HG03354 (cell line): ENCODE data around the gene ITPKB.

Experiments used
- ATAC-seq: cut with Tn5 transposase; IDR thresholded peaks from one replicate; pipeline ENCODE4 v1.9.1; 2021; ENCODE audit warnings: mild to moderate bottlenecking; ENCODE audit not compliant: unreplicated experiment, poor library complexity, severe bottlenecking

Gene ITPKB

DNA sequence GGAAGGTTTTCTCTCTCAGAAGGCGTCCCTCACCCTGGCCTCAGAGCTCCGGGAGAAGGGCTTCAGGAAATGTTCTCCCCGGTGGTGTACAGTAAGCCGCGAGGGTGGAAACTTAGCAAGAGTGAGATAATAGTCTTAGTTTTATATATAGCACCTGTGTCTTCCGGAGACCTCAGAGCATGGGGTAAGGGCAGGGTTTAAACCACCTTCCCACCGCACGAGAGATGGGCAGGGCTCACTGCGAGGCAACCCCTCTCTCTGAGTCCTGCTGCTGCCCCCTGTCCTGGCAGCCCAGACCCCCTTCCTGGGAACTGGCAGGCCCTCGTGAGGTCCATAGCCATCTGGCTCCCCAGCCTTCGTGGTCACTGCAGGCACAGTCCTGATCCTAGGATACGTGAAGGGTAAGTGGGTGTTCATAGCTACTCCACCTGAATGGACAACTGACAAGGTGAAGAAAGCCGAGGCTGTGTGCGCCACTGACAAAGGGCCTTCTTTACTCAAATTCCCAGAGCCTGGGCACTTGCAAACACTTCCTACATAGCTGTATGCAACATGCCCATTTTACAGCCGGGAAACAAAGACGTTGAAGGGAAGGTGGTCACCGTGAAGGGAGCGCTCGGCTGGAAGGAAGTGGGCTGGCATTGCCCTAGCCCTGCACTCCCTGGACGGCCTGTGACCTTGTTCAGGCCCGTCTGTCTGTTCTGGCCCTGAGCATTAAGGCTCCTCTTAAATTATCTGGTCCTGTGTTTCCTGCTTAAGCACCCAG lies 26.9 kb downstream of the ITPKB start:
- ATAC-seq: peak; percentile 86

DNA sequence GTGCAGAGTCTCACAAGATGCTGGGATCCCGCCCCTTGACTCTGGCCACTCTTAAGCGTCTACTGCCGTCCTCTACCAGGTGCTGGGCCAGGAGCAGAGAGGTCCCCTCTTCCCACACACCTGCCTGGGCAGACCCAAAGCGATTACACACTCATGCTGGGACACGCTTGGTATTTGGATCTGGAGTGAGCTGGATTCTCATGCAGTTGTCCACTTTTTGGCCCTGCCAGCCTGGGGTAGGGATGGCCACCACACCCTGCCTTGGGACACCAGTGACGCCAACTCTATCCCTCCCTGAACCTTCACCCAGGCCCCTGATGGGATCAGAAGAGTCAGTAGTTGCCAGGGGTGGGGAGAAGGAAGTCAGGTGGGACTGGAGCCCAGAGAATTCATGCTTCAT lies 28.6 kb downstream of the ITPKB start:
- ATAC-seq: no peak

DNA sequence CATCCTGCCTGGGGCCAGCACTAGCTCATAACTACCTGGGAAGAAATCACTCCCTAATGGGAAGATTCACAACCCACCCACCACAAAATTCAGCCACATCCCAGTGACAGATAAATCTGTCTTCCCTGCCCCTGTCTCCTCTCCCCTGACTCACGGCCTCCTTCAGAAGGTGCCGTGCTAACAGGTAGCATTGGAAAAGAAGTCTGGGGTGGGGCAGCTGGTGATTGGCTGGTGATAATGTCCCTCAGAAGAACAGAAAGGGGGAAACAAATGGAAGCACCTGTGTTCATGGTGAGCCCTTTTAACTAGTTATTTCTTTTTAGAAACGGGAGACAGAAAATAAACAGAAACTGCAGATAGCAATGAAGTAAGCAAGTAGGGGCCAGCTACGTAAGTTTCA lies 29.1 kb downstream of the ITPKB start:
- ATAC-seq: no peak

DNA sequence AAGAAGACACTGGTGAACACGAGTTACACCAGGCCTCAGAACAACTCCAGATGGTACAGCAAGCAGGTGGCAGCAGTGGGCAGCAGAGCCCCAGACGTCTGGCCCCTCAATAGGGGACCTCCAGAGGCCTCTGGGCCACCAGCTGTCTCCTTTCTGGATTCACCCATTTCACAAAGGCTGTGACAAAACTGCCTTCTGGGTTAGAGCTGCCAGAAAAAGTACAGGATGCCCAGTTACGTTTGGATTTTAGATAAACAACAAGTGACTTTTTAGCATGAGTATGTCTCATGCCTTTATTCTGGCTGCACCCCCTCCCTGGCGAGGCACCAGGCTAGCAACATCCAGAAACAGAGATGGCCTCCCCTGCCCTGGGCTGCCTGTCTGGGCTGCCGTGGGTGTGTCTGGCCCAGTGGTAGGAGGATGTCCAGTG lies 30.1 kb downstream of the ITPKB start:
- no peak for ATAC-seq

DNA sequence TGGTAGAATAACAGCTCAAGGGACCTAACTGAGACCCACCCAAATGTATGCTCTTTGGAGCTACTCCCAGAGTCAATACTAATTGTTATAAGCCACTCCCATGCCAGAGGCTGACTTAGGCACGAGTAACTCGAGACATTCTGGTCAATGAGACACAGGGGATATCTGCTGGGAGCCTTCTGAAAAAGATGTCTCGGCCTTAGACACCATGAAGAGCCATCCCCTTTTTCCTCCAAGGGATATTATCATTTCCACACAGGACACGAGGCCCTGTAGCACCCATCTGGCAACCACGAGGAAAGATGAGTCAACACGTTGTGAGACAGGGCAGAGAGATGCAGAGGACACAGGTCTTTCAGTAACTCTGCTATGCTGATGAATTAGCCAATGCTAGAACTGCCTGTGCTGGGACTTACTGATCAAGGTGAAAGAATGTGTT lies 30.7 kb downstream of the ITPKB start:
- no peak for ATAC-seq

DNA sequence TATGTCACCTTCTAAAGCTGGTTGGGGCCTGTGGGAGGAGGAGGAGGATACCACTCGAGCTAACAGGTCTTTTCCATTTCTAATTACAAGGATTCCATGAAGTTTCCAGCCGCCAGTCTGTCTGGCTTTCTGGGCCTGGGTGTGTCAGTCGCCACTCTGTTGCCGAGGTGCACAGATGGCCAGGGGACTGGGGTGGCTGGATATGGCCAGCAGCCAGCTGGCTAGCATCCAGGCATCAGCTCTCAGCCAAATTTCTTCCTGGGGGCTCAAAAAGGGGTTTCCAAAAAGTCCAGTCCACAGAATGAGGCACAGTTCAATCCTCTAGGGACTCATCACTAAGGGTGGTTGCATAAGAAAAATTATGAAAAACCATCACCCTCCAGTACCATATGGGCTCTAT lies 32.4 kb downstream of the ITPKB start:
- no peak for ATAC-seq

DNA sequence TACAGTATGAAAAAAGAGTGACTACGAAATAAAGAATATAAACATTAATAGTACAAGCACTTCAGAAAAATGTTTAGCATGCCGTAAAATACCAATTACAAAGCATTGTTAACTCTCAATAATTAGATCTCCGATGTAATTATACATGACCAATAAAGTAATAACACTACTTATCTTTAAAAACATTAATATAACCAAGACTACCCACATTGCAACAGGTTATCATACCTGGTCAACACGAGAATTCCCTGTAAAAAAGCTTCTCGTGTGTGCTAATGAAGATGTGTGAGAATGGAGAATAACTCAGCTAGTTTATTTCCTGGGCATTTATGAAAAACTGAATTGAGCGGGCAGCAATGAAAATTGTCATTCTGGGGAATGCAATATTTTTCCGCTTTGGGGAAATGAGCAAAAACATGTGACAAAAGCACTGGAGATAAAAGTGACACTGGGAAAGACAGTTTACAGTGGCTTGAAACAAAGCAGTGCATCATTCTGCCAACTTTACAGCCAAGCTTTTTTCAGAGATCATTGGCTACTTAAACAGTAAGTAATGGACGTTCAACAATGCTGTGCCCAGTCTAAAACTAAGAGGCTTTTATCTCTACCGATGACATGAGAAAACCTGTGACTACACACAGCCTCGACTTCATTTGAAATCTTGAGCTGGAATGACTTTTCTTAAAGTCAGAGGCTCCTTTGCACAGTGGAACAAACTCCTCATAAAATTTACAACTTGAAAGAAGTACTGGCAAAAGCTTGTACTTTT lies 34.7 kb downstream of the ITPKB start:
- no peak for ATAC-seq

DNA sequence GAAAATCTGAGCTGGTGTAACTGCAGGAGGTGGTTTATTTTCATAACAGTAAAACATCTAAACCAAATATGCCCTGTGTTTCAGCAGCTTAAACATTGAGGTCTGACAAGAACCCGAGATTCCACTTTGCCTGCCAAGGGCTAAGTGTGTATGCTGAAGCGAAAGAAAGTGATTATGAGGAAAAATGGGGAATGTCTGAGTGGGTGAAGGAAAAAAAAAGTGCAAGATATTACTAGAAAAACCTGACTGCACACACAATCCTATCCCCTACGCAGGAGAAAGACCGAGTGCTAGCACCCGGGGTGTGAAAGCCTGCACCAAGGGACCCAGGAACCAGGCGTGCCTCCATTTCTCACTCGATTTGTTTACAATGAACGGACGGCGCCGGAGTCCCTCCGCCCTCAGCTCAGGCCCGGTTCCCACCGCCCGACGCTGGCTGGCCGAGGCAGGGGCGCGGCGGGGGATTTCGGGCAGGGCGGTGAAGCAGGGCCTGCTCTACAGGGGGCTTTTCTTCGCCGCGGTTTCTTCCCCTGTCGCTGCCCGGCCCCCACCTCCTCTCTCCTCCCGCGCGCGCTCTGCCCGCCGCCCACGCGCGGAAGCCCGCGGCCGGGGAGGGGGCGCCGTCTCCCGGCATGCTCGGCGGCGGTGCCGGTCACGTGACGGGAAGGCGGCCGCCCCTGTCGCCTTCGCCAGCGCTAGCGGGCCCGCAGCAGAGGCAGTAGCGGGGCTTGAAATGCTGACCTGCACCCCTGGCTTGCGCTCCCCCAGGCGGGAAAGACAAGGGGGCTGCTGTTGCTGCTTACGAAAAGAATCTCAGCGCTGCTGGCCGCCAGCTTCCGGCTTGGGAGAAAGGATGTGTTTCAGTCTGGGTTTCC lies 35.9 kb downstream of the ITPKB start:
- peak; percentile 84 for ATAC-seq

DNA sequence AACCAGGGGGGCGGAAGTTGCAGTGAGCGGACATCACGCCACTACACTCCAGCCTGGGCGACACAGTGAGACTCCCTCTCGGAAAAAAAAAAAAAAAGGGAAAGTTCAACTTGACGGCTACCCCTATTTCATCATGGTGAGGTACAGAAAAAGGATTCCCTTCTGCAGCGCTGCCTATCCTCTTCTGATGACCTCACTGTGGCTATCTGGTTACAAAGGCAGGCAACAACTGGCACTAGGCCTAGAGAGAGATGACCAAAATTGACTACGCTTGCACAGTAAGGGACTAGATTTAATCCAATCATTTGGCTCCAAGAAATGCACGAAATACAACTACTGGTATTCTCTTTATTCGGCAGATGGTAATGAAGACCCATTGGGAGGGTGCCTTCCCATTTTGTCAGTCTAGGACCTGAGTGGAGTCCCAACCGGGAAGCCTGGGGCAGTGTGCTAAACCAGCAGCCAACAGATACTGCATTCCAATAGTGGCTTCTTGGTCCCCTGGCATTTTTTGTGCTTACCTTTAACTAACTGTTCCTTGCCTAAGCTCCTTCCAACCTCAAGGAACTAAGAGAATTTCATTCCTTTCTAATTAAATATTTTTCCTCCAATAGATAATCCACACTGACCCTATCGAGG lies 36.6 kb downstream of the ITPKB start:
- ATAC-seq: no peak

DNA sequence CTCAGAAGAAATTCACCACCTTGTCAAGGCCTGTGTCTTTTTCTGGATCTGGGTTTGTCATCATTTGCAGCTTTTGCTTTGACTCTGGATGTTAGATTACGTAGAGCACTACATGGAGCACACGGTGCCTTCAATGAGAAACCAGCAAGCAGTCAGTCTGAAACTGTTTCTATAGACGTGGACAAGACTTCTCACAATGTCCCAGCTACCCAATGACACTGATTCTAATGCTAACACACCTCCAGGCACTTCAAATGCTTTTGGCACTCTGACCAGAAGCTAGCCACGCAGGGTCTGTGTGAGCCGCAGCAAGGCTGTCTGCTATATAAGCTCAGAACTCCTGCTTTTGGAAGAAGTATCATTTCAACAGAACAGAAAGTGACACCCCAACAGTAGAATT lies 38.2 kb downstream of the ITPKB start:
- no peak for ATAC-seq

DNA sequence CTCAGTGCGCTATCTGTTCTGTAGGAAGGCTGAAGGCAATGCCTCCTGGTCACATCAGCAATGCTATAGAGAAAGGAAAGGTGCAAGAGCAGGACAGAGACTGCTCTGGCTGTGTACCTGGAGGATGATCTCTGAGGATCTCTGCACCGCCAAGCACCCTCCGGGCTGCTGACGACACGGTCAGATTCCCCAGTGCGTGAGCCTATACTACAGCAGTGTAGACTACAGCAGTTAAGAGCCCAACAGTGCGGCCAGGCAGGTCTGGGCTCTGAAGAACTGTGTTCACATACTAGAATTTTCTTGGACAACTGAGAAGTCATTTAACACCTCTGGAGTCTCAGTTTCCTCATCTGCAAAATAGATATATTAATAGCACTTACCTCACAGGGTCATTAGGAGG lies 39.9 kb downstream of the ITPKB start:
- ATAC-seq: no peak

DNA sequence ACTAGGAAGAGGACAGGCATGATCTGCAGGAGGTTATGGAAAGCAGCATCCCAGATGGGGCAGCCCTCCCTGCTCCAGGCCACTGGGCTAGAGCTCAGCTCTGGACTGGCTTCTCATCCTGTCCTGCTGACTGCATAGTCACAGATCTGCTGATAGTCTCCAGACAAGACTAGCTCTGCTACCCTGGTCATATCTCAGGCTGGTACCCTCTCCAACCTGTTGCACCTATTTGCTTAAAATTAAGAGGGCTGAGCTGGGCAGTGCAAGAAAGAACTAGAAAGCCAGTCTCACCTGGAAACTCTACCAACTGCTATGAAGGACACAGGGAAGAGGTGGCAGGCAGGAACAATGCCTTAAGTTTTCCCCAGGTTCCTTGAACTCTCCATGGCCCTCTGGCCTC lies 40.4 kb downstream of the ITPKB start:
- ATAC-seq: no peak

DNA sequence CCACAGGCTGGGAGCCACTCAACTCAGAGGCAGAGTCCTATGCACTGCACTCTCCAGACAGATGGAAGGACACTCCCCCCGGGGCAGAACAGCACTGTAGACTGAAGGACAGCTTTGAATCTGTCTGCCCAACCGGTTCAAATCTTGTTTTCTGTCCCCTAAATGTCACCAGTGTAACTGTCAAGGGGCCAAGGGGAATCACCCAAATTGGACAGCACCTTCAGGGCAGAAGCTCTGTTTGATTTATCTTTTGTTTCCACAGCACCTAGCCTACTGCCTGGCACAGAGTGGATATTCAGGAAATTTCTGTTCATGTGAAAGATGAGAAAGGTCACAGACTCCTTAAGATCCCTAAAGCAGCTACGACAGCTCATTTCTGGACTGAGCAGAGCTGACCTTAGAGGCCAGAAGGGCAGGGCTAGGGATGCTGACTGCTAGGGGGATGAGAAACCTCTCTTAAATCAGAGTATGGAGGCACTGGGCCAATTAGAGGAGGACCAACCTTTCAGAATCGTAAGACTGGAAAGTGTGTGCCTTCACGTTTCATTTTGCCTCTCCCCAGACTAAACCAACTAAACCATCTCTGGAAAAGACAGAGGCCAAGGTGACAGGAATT lies 41.0 kb downstream of the ITPKB start:
- ATAC-seq: no peak

DNA sequence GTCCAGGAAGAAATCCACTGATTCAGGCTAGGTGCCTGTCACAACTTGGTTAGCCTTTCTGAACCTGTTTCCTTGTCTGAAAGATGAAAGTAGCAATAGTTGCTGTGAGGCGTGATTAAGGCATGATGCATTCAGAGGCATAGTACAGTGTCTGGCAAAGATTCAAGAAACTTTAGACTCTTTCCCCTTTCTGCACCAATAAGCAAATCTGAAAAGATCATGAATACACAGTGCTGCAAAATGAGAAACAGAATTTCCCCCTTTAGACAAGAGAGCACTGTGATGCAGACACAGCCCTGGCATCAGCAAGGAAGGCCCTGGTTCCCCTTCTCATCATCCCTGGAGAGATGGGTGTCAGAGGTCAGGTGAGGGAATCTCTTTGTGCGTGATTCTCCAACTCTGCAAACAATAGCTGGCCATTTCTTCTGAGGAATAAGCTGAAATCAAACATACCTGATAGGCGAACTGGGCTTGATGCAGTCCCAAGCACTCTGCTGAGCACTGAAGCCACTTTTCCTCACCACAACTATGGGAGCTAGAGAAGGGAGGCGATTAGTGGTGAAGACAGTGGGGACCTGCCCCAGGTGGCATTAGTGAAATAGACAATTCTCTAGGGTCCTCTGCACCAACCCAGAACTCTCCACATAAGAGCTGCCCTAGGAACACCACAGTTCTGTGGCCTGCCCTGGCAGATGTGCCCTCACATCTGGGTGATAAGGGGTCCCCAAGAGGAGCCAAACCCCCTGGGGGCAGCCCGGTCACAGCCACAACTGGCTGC lies 41.7 kb downstream of the ITPKB start:
- ATAC-seq: no peak

DNA sequence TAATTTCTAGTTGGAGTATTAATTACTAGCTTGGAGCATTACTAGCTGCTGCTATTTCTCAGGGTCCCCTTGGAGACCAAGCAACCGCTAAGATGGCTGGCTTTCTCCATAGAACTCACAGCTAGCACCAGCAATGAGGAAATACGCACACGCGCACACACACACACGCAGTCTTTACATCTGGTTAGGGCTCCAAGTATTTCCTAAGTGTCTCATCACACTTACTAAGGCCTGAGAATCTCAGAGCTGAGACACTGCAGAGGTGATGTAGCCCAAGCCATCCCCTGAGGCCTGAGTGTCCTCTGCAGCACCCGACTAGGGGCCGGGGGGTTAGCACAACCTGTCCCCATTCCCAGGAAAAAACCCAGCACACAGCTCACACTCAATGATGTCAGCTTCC lies 42.5 kb downstream of the ITPKB start:
- ATAC-seq: no peak

DNA sequence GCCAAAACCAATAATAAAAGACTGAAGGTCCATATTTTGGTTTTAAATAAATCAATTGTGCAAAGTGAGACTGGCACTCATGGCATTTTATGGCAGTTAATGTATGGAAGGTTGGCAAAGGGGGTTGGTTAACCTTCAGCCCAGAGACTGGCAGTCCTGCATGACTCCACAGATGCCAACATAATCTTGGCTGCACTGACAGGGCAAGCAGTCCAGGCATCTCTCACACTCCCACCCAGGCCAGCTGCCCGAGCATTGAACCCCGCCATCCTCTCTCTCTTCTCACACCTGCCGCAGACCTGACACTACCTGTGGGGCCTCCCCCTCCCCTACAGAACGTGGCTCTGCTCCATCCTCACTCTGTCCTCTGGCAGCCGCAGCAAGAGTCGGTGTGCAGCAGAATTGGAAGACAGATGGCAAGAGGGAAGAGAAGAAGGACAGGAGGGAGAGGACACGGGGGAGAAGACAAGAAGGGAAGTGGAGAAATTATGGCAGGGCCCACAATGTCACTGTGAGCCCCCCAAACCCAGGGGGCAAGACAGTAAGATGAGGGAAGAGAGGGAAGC lies 43.7 kb downstream of the ITPKB start:
- ATAC-seq: no peak

DNA sequence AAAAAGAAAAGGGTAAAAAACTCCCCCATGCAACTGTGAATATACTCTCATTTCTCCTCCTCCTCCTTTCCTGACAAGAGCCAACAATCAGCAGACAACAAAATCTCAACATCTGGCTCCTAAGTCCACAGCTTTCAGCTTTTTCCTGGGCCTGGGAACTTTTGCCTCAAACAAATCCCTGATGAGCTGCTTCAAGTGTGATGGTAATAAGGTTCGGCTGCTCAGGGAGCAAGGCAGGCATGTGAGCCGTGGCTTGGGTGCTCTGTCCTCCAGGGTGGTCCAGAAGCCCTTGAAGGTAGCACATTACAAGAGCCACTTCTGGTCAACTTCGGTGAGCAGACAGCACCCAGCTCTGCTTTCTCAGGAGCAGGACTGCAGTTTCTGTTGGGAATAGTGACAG lies 46.3 kb downstream of the ITPKB start:
- no peak for ATAC-seq

DNA sequence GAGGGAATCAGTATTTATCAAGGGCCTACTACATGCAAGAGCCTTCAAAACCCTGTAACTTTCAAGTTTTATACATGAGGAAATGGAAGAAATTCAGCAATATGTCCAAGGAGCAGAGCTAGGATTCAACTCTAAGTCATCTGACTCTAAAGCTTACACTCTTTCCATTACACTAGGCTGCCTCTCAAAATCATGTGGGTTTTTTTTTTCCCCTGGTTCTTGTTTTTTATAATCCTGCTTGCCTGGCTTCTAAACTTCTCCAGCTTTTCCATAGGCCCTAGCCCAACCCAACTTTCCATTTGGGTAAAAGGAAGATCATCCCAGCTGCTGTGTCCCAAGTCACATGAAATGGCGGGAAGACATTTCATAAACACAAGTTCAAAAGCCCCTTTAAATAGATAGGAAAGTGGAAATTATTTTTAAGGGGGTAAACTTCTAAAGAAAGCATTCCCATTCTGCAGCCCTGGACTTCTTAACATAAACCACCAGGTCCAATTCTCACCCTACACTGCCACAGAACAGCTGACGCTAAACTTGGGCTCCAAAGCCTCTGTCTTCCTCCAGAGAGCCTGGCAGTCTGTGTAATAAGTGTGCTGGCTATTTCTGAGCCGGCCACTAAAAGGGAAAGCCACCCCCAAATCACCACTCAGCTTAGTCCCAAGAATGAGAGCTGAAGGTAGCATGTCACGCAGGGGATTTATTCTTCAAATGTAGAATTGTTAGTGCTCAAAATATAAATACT lies 46.9 kb downstream of the ITPKB start:
- no peak for ATAC-seq
